ENCODE measurements around the gene MBD3L3. TPM values are rescaled to one million over a fixed set of nuclear protein-coding genes. Genes with fewer than 3 reads are reported as not detected.
"Not testable (repeated sequence)": the region's sequence is repeated elsewhere in the genome, so short reads cannot be mapped to it uniquely, and the experiment has no call there.

MBD3L3 gene
- total RNA-seq, 4 donors from 2014 or later, result not detected

DNA sequence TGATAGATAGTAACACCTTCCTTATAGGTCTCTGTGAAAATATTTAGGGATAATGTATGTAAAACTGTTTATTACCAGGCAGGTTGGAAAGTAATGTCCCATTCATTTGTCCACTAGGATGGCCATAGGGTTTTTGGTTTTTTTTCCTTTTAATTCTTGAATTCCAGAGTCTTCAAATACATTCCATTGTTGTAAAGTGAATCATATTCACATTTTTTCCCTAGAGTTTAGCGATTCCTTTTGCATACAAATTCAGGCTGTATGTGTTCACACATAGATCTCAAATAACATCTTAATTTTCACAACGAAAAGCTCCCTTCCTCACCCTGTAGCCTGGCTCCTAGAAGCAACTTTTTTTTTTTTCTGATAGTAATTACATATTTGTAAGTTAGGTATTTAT is 9.2 kb upstream of the MBD3L3 start:
- TF ChIP-seq, protein P1, sequence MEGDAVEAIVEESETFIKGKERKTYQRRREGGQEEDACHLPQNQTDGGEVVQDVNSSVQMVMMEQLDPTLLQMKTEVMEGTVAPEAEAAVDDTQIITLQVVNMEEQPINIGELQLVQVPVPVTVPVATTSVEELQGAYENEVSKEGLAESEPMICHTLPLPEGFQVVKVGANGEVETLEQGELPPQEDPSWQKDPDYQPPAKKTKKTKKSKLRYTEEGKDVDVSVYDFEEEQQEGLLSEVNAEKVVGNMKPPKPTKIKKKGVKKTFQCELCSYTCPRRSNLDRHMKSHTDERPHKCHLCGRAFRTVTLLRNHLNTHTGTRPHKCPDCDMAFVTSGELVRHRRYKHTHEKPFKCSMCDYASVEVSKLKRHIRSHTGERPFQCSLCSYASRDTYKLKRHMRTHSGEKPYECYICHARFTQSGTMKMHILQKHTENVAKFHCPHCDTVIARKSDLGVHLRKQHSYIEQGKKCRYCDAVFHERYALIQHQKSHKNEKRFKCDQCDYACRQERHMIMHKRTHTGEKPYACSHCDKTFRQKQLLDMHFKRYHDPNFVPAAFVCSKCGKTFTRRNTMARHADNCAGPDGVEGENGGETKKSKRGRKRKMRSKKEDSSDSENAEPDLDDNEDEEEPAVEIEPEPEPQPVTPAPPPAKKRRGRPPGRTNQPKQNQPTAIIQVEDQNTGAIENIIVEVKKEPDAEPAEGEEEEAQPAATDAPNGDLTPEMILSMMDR (IDR thresholded peaks at IDR 0.05 in 4 of 5, conservative IDR thresholded peaks at IDR 0.05 in 1 of 5), result no peak
- no peak for TF ChIP-seq POLR2A (IDR thresholded peaks at IDR 0.05)
- Histone ChIP-seq H3K27ac (no peak overlapping the region), H3K36me3 (peaks cover 3 to 25% of the 10 kb centered on the region in 2 donors), H3K27me3 (no peaks in the 10 kb centered on the region), H3K9me3 (no peaks in the 10 kb centered on the region), H3K4me1 (peaks cover 7 to 9% of the 10 kb centered on the region in 2 donors), H3K4me3 (no peak overlapping the region)
- DNase-seq, result no peak
- in situ Hi-C loops (cut with MboI; ENCODE audit: low sequenced_read_pairs in 4 of 4), result no loop called here
- intact Hi-C loops (cut with DNase I; ENCODE audit: low total_unique reads), result no loop called here
- no peak for ATAC-seq

GRCh38 chr19:7067122-7067521 is 8.6 kb upstream of the MBD3L3 start:
- DNase-seq; H3K4me1 ChIP-seq; H3K27me3 ChIP-seq; in situ Hi-C loops (cut with MboI; ENCODE audit: low sequenced_read_pairs in 4 of 4); intact Hi-C loops (cut with DNase I; ENCODE audit: low total_unique reads); H3K9me3 ChIP-seq; H3K27ac ChIP-seq; H3K4me3 ChIP-seq; ATAC-seq: not testable (repeated sequence)
- TF ChIP-seq, protein P1 (IDR thresholded peaks at IDR 0.05 in 4 of 5, conservative IDR thresholded peaks at IDR 0.05 in 1 of 5), result peak in 1 of 5 experiments; percentile 30
- peaks cover 3 to 19% of the 10 kb centered on the region in 2 donors for H3K36me3 ChIP-seq

DNA sequence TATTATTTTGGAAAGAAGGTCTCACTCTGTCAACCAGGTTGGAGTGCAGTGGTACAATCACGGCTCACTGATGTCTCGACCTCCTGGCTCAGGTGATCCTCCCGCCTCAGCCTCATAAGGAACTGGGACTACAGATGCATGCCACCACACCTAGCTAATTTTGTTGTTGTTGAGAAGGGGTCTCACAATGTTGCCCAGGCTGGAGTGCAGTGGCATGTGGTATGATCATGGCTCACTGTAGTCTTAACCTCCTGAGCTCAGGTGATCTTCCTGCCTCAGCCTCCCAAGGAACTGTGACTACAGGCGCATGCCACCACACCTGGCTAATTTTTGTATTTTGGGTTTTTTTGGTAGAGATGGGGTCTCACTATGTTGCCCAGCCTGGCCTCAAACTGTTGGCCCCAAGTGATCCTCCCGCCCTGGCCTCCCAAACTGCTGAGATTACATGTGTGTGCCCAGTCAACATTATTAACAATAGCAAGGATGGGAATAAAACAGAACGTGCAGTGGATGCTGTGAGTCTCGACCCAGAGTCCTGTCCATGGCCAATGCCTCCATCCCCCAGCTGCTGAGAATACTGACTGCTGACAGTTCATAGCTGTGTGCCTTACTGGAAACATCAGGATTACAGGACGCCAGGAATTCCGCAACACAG is 5.4 kb upstream of the MBD3L3 start:
- ATAC-seq, result no peak
- DNase-seq, result no peak
- no peaks in the 10 kb centered on the region for H3K9me3 ChIP-seq
- H3K27ac ChIP-seq, result no peak overlapping the region
- no peaks in the 10 kb centered on the region for H3K36me3 ChIP-seq
- TF ChIP-seq, protein P1 (IDR thresholded peaks at IDR 0.05 in 4 of 5, conservative IDR thresholded peaks at IDR 0.05 in 1 of 5), result no peak
- TF ChIP-seq POLR2A (IDR thresholded peaks at IDR 0.05), result no peak
- intact Hi-C loops (cut with DNase I; ENCODE audit: low total_unique reads) (no loop called here), in situ Hi-C loops (cut with MboI; ENCODE audit: low sequenced_read_pairs in 4 of 4) (no loop called here)
- H3K4me1 ChIP-seq, result no peaks in the 10 kb centered on the region
- no peak overlapping the region for H3K4me3 ChIP-seq
- H3K27me3 ChIP-seq, result no peaks in the 10 kb centered on the region

DNA sequence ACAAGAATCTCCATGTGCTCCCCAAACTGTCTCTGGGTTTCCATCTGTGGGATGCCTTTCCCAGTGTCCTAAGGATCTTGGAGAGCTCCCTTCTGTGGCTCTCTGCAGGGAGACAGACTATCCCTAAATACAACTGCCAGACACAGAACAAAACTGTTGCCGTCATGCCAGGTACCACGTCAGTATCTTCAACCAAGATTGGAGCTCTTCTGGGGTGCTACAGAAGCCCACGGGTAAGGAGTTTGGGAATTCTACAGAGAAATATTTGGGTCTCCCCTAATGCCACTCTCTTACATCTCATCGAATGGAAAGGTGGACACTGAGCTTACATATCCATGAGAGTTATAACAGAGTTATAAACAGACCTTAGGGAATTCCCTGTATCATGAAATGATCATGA is 4.9 kb upstream of the MBD3L3 start:
- intact Hi-C loops (cut with DNase I; ENCODE audit: low total_unique reads), result no loop called here
- Histone ChIP-seq H3K4me3 (no peak overlapping the region), H3K9me3 (no peaks in the 10 kb centered on the region), H3K27ac (no peak overlapping the region), H3K36me3 (no peaks in the 10 kb centered on the region), H3K4me1 (no peaks in the 10 kb centered on the region), H3K27me3 (no peaks in the 10 kb centered on the region)
- in situ Hi-C loops (cut with MboI; ENCODE audit: low sequenced_read_pairs in 4 of 4), result no loop called here
- no peak for TF ChIP-seq POLR2A (IDR thresholded peaks at IDR 0.05)
- TF ChIP-seq, protein P1 (IDR thresholded peaks at IDR 0.05 in 4 of 5, conservative IDR thresholded peaks at IDR 0.05 in 1 of 5), result no peak
- no peak for ATAC-seq
- no peak for DNase-seq

DNA sequence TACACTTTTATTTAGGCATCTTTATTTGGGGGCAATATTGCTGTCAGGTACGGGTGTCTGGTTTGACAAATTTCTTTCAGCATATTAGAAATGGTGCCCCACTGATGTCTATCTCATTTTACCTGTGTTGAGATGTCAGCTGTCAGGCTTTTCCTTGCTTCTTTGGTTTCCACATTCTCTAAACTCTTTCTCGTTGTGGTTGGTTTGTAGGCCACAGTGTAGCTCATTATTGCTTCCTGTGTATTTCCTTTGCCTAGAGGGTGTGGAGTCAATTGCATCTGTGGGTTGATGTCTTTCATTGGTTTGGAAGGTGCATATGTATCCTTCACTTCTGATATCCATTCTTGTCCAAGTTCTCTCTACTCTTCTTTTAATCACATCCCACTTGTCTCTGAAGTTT is 1.5 kb upstream of the MBD3L3 start:
- H3K4me3 ChIP-seq; DNase-seq; H3K27ac ChIP-seq; H3K4me1 ChIP-seq; intact Hi-C loops (cut with DNase I; ENCODE audit: low total_unique reads); in situ Hi-C loops (cut with MboI; ENCODE audit: low sequenced_read_pairs in 4 of 4); ATAC-seq; H3K9me3 ChIP-seq; H3K27me3 ChIP-seq; H3K36me3 ChIP-seq: not testable (repeated sequence)

GRCh38 chr19:7056371-7056770 is 2.1 kb downstream of the MBD3L3 start:
- H3K27me3 ChIP-seq; H3K4me3 ChIP-seq; in situ Hi-C loops (cut with MboI; ENCODE audit: low sequenced_read_pairs in 4 of 4); intact Hi-C loops (cut with DNase I; ENCODE audit: low total_unique reads); H3K4me1 ChIP-seq; ATAC-seq; H3K9me3 ChIP-seq; DNase-seq; H3K36me3 ChIP-seq; H3K27ac ChIP-seq: not testable (repeated sequence)

DNA sequence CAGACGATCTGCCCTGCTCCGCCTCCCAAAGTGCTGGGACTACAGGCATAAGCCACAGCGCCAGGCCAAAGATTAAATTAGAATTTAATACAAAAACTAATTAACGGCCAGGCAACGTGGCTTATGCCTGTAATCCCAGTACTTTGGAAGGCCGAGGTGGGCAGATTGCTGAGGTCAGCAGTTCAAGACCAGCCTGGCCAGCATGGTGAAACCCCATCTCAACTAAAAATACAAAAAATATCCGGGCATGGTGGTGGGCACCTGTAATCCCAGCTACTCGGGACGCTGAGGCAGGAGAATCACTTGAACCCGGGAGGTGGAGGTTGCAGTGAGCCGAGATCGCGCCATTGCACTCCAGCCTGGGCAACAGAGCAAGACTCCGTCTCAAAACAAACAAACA is 2.8 kb downstream of the MBD3L3 start:
- ATAC-seq; H3K36me3 ChIP-seq; H3K27ac ChIP-seq; in situ Hi-C loops (cut with MboI; ENCODE audit: low sequenced_read_pairs in 4 of 4); H3K4me1 ChIP-seq; DNase-seq; H3K27me3 ChIP-seq; intact Hi-C loops (cut with DNase I; ENCODE audit: low total_unique reads); H3K9me3 ChIP-seq; H3K4me3 ChIP-seq: not testable (repeated sequence)

- H3K4me3 ChIP-seq; DNase-seq; H3K9me3 ChIP-seq; H3K27ac ChIP-seq; intact Hi-C loops (cut with DNase I; ENCODE audit: low total_unique reads); H3K36me3 ChIP-seq; ATAC-seq; H3K27me3 ChIP-seq; H3K4me1 ChIP-seq; in situ Hi-C loops (cut with MboI; ENCODE audit: low sequenced_read_pairs in 4 of 4): not testable (repeated sequence)
These were observed 3.7 kb downstream of the MBD3L3 start for GRCh38 chr19:7054635-7055368.

Measured in gastrocnemius medialis (tissue), 4 donors.